AG08395 (cell line): Measurements from ENCODE around the gene MMP7.
A peak's percentile ranks its signal among the peaks of the same experiment; 100 is the strongest.
"Not testable (repeated sequence)": the region's sequence is repeated elsewhere in the genome, so short reads cannot be mapped to it uniquely, and the experiment has no call there.

Experiments used
- DNase-seq: peaks from one replicate; pipeline ENCODE4 v3.0.0; 2012; ENCODE audit warnings: mixed read lengths, low spot score

MMP7 gene

GRCh38 chr11:102539567-102539966 is 9.0 kb upstream of the MMP7 start:
- no peak for DNase-seq

- no peak for DNase-seq
Measured at GRCh38 chr11:102538932-102539331, 8.4 kb upstream of the MMP7 start.

- DNase-seq, result no peak
Measured at GRCh38 chr11:102534261-102534872, 3.8 kb upstream of the MMP7 start.

GRCh38 chr11:102528618-102529017 is 1.9 kb downstream of the MMP7 start:
- DNase-seq, result no peak

GRCh38 chr11:102527684-102528083 is 2.9 kb downstream of the MMP7 start:
- no peak for DNase-seq

GRCh38 chr11:102527041-102527440 is 3.5 kb downstream of the MMP7 start:
- no peak for DNase-seq

GRCh38 chr11:102523887-102524286 is 6.7 kb downstream of the MMP7 start:
- no peak for DNase-seq

GRCh38 chr11:102523189-102523570 is 7.4 kb downstream of the MMP7 start:
- no peak for DNase-seq

GRCh38 chr11:102522312-102523188 is 8.0 kb downstream of the MMP7 start:
- no peak for DNase-seq

GRCh38 chr11:102521121-102521520 is 9.4 kb downstream of the MMP7 start:
- no peak for DNase-seq

- DNase-seq, result no peak
Measured at GRCh38 chr11:102520514-102520913, 10.0 kb downstream of the MMP7 start.

GRCh38 chr11:102518296-102519094 is 12.1 kb downstream of the MMP7 start:
- DNase-seq, result no peak

GRCh38 chr11:102517670-102518069 is 12.9 kb downstream of the MMP7 start:
- no peak for DNase-seq

GRCh38 chr11:102516179-102516578 is 14.4 kb downstream of the MMP7 start:
- no peak for DNase-seq

- no peak for DNase-seq
Measured at GRCh38 chr11:102513869-102514268, 16.7 kb downstream of the MMP7 start.

- DNase-seq, result no peak
Measured at GRCh38 chr11:102510439-102511135, 20.0 kb downstream of the MMP7 start.

GRCh38 chr11:102502831-102503230 is 27.7 kb downstream of the MMP7 start:
- not testable (repeated sequence) for DNase-seq

GRCh38 chr11:102500829-102501228 is 29.7 kb downstream of the MMP7 start:
- DNase-seq, result no peak

GRCh38 chr11:102499931-102500330 is 30.6 kb downstream of the MMP7 start:
- DNase-seq, result no peak

GRCh38 chr11:102499151-102499550 is 31.4 kb downstream of the MMP7 start:
- DNase-seq, result no peak

- peak; percentile 35 for DNase-seq
Measured at GRCh38 chr11:102497061-102497460, 33.5 kb downstream of the MMP7 start.
